Kidney (tissue), 14 donors: Measurements from ENCODE around the gene BTBD1. TPM values are rescaled to one million over a fixed set of nuclear protein-coding genes. Genes with fewer than 3 reads are reported as not detected.
"Not testable (repeated sequence)": the region's sequence is repeated elsewhere in the genome, so short reads cannot be mapped to it uniquely, and the experiment has no call there.

ENCODE experiments used
- DNase-seq, 5 donors: peaks; one replicate each; pipeline ENCODE4 v3.0.0-alpha.2; 2013 to 2020
- FAIRE-seq: peaks from 2 replicates; lab custom pipeline; 2012; peaks lifted over from hg19 to GRCh38; lab: Jason Lieb, UNC
- H3K27ac ChIP-seq, 2 donors: one replicate each; pipeline ENCODE4 v1.7.0; 2013; ENCODE audit warnings: low read depth in 2 of 2, low read length in 2 of 2, inconsistent platforms in 1 of 2
- H3K27me3 ChIP-seq: one replicate; pipeline ENCODE4 v1.7.1; 2013; ENCODE audit warnings: low read length, inconsistent platforms; ENCODE audit not compliant: control insufficient read depth, insufficient read depth
- H3K36me3 ChIP-seq, 3 donors: one replicate each; pipeline versions ENCODE4 v1.7.0 to v1.7.1; 2013; ENCODE audit warnings: low read length in 3 of 3, control low read depth in 1 of 3, inconsistent platforms in 1 of 3; ENCODE audit not compliant: insufficient read depth in 3 of 3, control insufficient read depth in 2 of 3
- H3K4me1 ChIP-seq, 3 donors: one replicate each; pipeline versions ENCODE4 v1.7.0 to v1.7.1; 2013; ENCODE audit warnings: low read length in 3 of 3, inconsistent platforms in 1 of 3, low read depth in 1 of 3; ENCODE audit not compliant: control insufficient read depth in 2 of 3, insufficient read depth in 2 of 3
- H3K4me3 ChIP-seq, 3 donors: one replicate each; pipeline versions ENCODE4 v1.7.0 to v1.8.1; 2013; ENCODE audit warnings: low read length in 3 of 3, control low read depth in 1 of 3, inconsistent platforms in 1 of 3
- H3K9ac ChIP-seq, 3 donors: one replicate each; pipeline versions ENCODE4 v1.7.0 to v1.7.1; 2013; ENCODE audit warnings: low read length in 3 of 3, control low read depth in 1 of 3, inconsistent platforms in 1 of 3
- H3K9me3 ChIP-seq, 3 donors: one replicate each; pipeline versions ENCODE4 v1.7.0 to v1.7.1; 2013; ENCODE audit warnings: low read length in 3 of 3, control low read depth in 1 of 3, inconsistent platforms in 1 of 3; ENCODE audit not compliant: control insufficient read depth in 2 of 3, insufficient read depth in 1 of 3
- intact Hi-C: fragments of 100-400 bp; cut with DNase I; formaldehyde crosslinking; loops from one replicate; pipeline ENCODE4 v1.11.1; 2022
- polyA plus RNA-seq: library from polyadenylated mRNA; stranded (reverse); fragments of 350-450 nt; fragmentation: Illumina TruSeq; extraction: RNeasy Lipid Tissue Mini Kit (QIAGEN cat#74804); gene quantifications from one replicate; pipeline ENCODE4 v1.2.3, GENCODE V29; 2014; ENCODE audit warnings: low read depth, low replicate concordance; ENCODE audit not compliant: insufficient read depth
- total RNA-seq: library from RNA; stranded (reverse); fragmentation: NEBNext Ultra II Directional; extraction: Animal tissue kit (Norgen Biotek cat#: 25700); gene quantifications from one replicate; pipeline ENCODE4 v1.2.1, GENCODE V29; 2021
- TF ChIP-seq, protein P1 (sequence below): IDR thresholded peaks from 3 replicates; pipeline ENCODE4 v1.5.1; 2012; ENCODE audit warnings: mild to moderate bottlenecking, moderate library complexity, borderline replicate concordance; ENCODE audit not compliant: insufficient read depth; ENCODE audit errors: extremely low read depth
- donor health status: control.
- donor health status: control.
- donor health status: control.
- donor health status: control.
- donor health status: control.
- donor health status: DM: yes; HTN: yes; CAD: no.
- donor health status: Normal renal cell carcinoma (clear cell type).

The BTBD1 gene
- total and polyA plus RNA-seq, 2 donors from 2014 or later: 29.1 to 52.0 TPM

DNA sequence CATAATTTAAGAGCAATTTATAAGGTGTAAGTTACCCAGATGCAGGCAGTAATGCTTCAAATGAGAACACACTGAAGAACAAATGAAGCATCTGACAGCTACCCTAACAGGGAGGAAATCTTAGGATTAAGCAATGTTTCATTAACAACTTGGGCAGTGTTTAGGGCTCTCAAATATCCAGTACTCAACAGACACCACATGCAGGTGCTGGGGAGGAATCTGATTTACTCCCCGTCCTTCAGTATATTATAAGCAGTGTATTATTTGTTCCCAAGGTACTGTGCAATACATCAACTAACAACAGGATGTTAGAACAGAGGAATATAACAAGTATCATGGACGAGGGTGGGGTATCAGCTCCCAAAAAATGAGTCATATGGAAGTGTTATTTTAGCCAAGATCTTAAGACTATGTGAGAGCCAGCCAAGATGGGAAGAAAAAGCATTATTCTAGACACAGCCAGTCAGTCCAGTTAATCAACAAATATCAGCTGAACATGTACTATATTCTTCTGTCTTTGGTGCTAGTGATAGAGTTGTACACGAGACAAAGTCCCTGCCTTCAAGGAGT, 20.4 kb downstream of the BTBD1 start:
- intact Hi-C loops: no loop called here
- no peak overlapping the region for H3K27ac ChIP-seq
- TF ChIP-seq, protein P1, sequence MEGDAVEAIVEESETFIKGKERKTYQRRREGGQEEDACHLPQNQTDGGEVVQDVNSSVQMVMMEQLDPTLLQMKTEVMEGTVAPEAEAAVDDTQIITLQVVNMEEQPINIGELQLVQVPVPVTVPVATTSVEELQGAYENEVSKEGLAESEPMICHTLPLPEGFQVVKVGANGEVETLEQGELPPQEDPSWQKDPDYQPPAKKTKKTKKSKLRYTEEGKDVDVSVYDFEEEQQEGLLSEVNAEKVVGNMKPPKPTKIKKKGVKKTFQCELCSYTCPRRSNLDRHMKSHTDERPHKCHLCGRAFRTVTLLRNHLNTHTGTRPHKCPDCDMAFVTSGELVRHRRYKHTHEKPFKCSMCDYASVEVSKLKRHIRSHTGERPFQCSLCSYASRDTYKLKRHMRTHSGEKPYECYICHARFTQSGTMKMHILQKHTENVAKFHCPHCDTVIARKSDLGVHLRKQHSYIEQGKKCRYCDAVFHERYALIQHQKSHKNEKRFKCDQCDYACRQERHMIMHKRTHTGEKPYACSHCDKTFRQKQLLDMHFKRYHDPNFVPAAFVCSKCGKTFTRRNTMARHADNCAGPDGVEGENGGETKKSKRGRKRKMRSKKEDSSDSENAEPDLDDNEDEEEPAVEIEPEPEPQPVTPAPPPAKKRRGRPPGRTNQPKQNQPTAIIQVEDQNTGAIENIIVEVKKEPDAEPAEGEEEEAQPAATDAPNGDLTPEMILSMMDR: no peak
- DNase-seq: peak in 2 of 5 donors; percentile 13 to 30
- no peak for FAIRE-seq
- peaks cover 3 to 13% (median 6%) of the 10 kb centered on the region in 3 donors for H3K36me3 ChIP-seq
- H3K4me1 ChIP-seq: no peaks in the 10 kb centered on the region
- no peak overlapping the region for H3K4me3 ChIP-seq
- H3K9ac ChIP-seq: no peak overlapping the region
- H3K9me3 ChIP-seq: no peaks in the 10 kb centered on the region
- H3K27me3 ChIP-seq: no peaks in the 10 kb centered on the region

DNA sequence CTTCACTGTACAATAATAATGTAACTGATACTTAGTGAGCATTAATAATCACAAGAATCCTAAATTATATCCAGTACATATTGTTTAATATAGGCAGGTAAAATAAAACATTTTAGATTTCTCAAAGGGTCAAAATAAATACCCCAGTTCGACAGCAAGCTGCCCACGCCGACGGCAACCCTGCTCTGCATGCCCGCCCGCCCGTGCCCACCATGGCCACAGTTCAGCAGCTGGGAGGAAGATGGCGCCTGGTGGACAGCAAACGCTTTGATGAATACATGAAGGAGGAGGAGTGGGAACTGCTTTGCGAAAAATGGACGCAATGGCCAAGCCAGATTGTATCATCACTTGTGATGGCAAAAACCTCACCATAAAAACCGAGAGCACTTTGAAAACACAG, 22.9 kb downstream of the BTBD1 start:
- TF ChIP-seq, protein P1: no peak
- Histone ChIP-seq H3K4me3 (no peak overlapping the region), H3K27me3 (no peaks in the 10 kb centered on the region), H3K9me3 (no peaks in the 10 kb centered on the region), H3K4me1 (no peaks in the 10 kb centered on the region), H3K36me3 (peaks cover 3 to 22% (median 8%) of the 10 kb centered on the region in 3 donors), H3K9ac (no peak overlapping the region), H3K27ac (no peak overlapping the region)
- no peak for FAIRE-seq
- DNase-seq: no peak
- intact Hi-C loops: no loop called here

DNA sequence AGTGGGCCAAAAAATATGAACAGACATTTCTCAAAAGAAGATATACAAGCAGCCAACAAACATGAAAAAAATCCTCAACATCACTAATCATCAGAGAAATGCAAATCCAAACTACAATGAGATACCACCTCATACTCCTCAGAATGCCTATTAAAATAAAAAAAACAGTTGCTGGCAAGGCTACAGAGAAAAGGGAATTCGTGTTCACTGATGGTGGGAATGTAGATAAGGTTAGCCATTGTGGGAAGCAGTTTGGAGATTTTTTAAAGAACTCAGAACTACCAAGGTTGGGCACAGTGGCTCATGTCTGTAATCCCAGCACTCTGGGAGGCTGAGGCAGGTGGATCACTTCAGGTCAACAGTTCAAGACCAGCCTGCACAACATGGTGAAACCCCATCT, 27.8 kb downstream of the BTBD1 start:
- DNase-seq: no peak
- Histone ChIP-seq H3K4me3 (no peak overlapping the region), H3K9me3 (no peaks in the 10 kb centered on the region), H3K36me3 (peaks cover 4 to 11% (median 5%) of the 10 kb centered on the region in 3 donors), H3K27me3 (no peaks in the 10 kb centered on the region), H3K9ac (no peak overlapping the region), H3K4me1 (no peaks in the 10 kb centered on the region), H3K27ac (no peak overlapping the region)
- TF ChIP-seq, protein P1: no peak
- FAIRE-seq: no peak
- intact Hi-C loops: no loop called here

DNA sequence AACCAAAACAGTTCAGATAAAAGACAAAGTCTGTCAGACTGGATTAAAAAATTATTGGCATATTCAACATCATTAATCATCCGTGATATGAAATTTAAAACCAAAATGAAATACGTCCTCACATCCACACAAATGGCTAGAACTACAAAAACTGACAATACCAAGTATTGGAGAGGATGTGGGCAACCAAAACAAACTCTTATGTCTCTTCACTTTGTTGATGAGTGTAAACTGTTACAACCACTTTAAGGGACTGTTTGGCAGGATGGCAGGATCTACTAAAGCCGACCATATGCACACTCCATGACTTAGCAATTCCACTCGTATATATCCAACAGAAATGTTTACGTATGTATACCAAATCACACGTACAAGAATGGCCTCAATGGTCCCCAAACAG, 30.8 kb downstream of the BTBD1 start:
- Histone ChIP-seq H3K9me3 (no peaks in the 10 kb centered on the region), H3K4me3 (no peak overlapping the region), H3K27me3 (no peaks in the 10 kb centered on the region), H3K9ac (no peak overlapping the region), H3K4me1 (no peaks in the 10 kb centered on the region), H3K36me3 (peaks cover 2 to 8% (median 4%) of the 10 kb centered on the region in 3 donors), H3K27ac (no peak overlapping the region)
- TF ChIP-seq, protein P1: no peak
- no peak for DNase-seq
- intact Hi-C loops: no loop called here
- FAIRE-seq: no peak

DNA sequence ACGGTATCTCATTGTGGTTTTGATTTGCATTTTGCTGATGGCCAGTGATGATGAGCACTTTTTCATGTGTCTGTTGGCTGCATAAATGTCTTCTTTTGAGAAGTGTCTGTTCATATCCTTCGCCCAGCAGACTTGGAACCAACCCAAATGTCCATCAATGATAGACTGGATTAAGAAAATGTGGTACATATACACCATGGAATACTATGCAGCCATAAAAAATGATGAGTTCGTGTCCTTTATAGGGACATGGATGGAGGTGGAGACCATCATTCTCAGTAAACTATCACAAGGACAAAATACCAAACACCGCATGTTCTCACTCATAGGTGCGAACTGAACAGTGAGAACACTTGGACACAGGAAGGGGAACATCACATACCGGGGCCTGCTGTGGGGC, 35.8 kb downstream of the BTBD1 start:
- H3K9me3 ChIP-seq, H3K4me1 ChIP-seq, H3K27me3 ChIP-seq, DNase-seq, H3K9ac ChIP-seq, intact Hi-C loops, FAIRE-seq, H3K27ac ChIP-seq, H3K4me3 ChIP-seq: not testable (repeated sequence)
- H3K36me3 ChIP-seq: peaks cover 2 to 17% (median 4%) of the 10 kb centered on the region in 3 donors
